ENCODE measurements around the gene USP20. TPM values are rescaled to one million over a fixed set of nuclear protein-coding genes. Genes with fewer than 3 reads are reported as not detected.
"Not testable (repeated sequence)": the region's sequence is repeated elsewhere in the genome, so short reads cannot be mapped to it uniquely, and the experiment has no call there.

Gene USP20
- total RNA-seq, 1 experiment from 2014 or later, result 22.1 TPM

DNA sequence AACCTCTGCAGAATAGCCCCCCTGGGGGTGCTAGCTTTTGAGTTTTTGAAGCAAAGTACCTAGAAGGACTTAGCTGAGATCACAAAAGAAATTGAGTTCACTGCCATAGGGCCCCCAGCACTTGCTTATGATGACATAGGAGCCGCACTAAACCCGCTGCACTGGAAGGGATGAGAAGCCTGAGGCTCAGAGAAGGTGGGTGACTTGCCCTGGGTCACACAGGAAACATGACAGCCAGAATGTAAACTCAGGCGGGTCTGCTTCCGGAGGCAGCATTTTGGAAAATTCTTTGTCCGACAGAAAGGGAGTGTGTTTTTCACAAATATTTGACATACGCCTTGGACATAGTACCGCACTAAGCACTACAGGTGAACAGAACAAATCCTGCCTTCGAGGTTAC is 40.7 kb upstream of the USP20 start:
- Histone ChIP-seq H3K4me1 (replicated peaks; ENCODE audit: insufficient read depth) (no peaks in the 10 kb centered on the region), H3K27ac (no peak overlapping the region), H4K20me1 (ENCODE audit: insufficient read depth) (no peaks in the 10 kb centered on the region), H3F3A (ENCODE audit: insufficient read depth, low read depth) (peaks cover 22% of the 10 kb centered on the region; the same call in 1 of the 2 replicates), H3K79me2 (ENCODE audit: low read depth) (no peaks in the 10 kb centered on the region), H3K4me3 (no peak overlapping the region), H3K4me2 (no peak overlapping the region), H3K9me2 (ENCODE audit: insufficient read depth) (no peaks in the 10 kb centered on the region), H3K36me3 (ENCODE audit: low read depth) (no peaks in the 10 kb centered on the region), H3K9me3 (ENCODE audit: insufficient read depth, low read depth) (no peaks in the 10 kb centered on the region), H2AFZ (no peak overlapping the region), H3K27me3 (ENCODE audit: insufficient read depth, low read depth) (0 out of 2 replicates have a peak, but pooled peaks cover 20% of the 10 kb centered on the region)
- DNase-seq, result no peak
- BruUV-seq (replicated peaks), result no TSS peak
- ChIA-PET POLR2A (ENCODE audit: unreplicated experiment) (no interaction called here), CTCF (no interaction called here)
- TF ChIP-seq EZH2 (IDR thresholded peaks at IDR 0.05; ENCODE audit: low read depth), result no peak
- TF ChIP-seq, protein P1, sequence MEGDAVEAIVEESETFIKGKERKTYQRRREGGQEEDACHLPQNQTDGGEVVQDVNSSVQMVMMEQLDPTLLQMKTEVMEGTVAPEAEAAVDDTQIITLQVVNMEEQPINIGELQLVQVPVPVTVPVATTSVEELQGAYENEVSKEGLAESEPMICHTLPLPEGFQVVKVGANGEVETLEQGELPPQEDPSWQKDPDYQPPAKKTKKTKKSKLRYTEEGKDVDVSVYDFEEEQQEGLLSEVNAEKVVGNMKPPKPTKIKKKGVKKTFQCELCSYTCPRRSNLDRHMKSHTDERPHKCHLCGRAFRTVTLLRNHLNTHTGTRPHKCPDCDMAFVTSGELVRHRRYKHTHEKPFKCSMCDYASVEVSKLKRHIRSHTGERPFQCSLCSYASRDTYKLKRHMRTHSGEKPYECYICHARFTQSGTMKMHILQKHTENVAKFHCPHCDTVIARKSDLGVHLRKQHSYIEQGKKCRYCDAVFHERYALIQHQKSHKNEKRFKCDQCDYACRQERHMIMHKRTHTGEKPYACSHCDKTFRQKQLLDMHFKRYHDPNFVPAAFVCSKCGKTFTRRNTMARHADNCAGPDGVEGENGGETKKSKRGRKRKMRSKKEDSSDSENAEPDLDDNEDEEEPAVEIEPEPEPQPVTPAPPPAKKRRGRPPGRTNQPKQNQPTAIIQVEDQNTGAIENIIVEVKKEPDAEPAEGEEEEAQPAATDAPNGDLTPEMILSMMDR (conservative IDR thresholded peaks at IDR 0.05), result no peak
- intact Hi-C loops (cut with micrococcal nuclease; ENCODE audit: unreplicated experiment), result loop anchor here (5.0 kb wide), 1 partner anchor 662 kb away; no protein-coding TSS in a partner anchor

DNA sequence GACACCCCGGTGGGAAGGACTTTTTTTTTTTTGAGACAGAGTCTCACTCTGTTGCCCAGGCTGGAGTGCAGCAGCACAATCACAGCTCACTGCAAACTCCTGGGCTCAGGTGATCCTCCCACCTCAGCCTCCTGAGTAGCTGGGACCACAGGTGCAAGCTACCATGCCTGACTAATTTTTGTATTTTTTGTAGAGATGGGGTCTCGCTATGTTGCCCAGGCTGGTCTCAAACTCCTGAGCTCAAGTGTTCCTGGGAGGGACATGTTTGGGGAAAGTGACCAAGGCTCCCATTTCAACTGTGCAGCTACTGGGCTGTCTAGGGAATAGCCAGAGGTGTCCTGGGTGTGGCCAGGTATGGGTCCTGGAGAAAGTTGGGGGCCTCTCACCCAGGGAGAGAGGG is 39.2 kb upstream of the USP20 start:
- H3K36me3 ChIP-seq (ENCODE audit: low read depth); H3K27ac ChIP-seq; H4K20me1 ChIP-seq (ENCODE audit: insufficient read depth); H3K4me2 ChIP-seq; CTCF ChIA-PET; H3K79me2 ChIP-seq (ENCODE audit: low read depth); intact Hi-C loops (cut with micrococcal nuclease; ENCODE audit: unreplicated experiment); H3K9me2 ChIP-seq (ENCODE audit: insufficient read depth); H3K9me3 ChIP-seq (ENCODE audit: insufficient read depth, low read depth); H2AFZ ChIP-seq; H3K4me1 ChIP-seq (replicated peaks; ENCODE audit: insufficient read depth); BruUV-seq (replicated peaks); DNase-seq; H3K4me3 ChIP-seq: not testable (repeated sequence)
- POLR2A ChIA-PET (ENCODE audit: unreplicated experiment), result interaction anchor here (0.6 kb wide), 1 partner anchor 25 kb away, joined by 3 read pairs; no protein-coding TSS in a partner anchor
- H3F3A ChIP-seq (ENCODE audit: insufficient read depth, low read depth), result peaks cover 18% of the 10 kb centered on the region; the same call in 1 of the 2 replicates
- 0 out of 2 replicates have a peak, but pooled peaks cover 20% of the 10 kb centered on the region for H3K27me3 ChIP-seq (ENCODE audit: insufficient read depth, low read depth)

DNA sequence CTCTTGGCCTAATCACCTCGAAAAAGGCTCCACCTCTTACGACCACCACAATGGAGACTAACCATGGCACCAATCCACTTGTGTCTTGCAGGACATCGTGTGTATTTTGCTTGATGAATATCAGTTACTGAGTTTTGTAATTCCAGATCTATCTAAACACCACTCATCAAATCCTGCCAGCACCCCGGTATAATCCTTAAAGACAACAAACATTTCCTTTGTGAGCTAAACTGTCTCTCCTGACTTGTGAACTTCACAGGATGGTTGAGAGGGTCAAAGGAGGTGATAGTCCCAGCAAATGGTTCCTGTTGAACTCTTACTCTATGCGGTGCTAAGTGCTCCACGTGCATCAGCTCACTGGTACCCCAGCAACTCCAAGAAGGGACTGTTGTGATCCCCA is 36.3 kb upstream of the USP20 start:
- CTCF ChIA-PET, result interaction anchor here (0.6 kb wide), 1 partner anchor 34 kb away, joined by 3 read pairs; no protein-coding TSS in a partner anchor
- no peak overlapping the region for H2AFZ ChIP-seq
- peaks cover 23% of the 10 kb centered on the region; the same call in 1 of the 2 replicates for H3F3A ChIP-seq (ENCODE audit: insufficient read depth, low read depth)
- no TSS peak for BruUV-seq (replicated peaks)
- H3K36me3 ChIP-seq (ENCODE audit: low read depth), result no peaks in the 10 kb centered on the region
- peaks cover 5% of the 10 kb centered on the region for H3K79me2 ChIP-seq (ENCODE audit: low read depth)
- H3K9me2 ChIP-seq (ENCODE audit: insufficient read depth), result no peaks in the 10 kb centered on the region
- DNase-seq, result no peak
- no peak for TF ChIP-seq EZH2 (IDR thresholded peaks at IDR 0.05; ENCODE audit: low read depth)
- TF ChIP-seq, protein P1 (conservative IDR thresholded peaks at IDR 0.05), result no peak
- no peaks in the 10 kb centered on the region for H3K9me3 ChIP-seq (ENCODE audit: insufficient read depth, low read depth)
- no peak overlapping the region for H3K27ac ChIP-seq
- H3K4me1 ChIP-seq (replicated peaks; ENCODE audit: insufficient read depth), result peaks cover 2% of the 10 kb centered on the region
- no peaks in the 10 kb centered on the region for H4K20me1 ChIP-seq (ENCODE audit: insufficient read depth)
- H3K4me2 ChIP-seq, result no peak overlapping the region
- H3K4me3 ChIP-seq, result no peak overlapping the region
- intact Hi-C loops (cut with micrococcal nuclease; ENCODE audit: unreplicated experiment), result no loop called here
- POLR2A ChIA-PET (ENCODE audit: unreplicated experiment), result no interaction called here
- 0 out of 2 replicates have a peak, but pooled peaks cover 7% of the 10 kb centered on the region for H3K27me3 ChIP-seq (ENCODE audit: insufficient read depth, low read depth)

DNA sequence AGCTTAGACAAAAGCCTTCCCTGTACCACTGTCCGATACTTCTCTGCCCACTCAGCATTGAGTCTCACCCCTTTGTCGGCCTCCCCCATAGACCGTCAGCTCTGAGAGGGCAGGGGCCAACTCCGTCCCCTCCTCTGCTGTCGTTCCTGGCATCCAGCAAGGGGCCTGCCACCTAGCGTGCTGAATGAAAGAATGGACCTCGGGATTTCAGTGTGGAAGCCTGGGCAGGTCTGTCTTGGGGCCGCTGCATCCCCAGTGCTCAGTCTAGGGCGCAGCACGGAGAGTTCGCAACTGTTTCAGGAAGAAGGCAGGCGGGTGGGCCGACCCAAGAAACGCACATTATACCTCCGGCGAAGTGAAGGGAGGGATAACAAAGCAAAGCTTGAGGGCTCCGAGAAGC is 33.8 kb upstream of the USP20 start:
- POLR2A ChIA-PET (ENCODE audit: unreplicated experiment), result no interaction called here
- no TSS peak for BruUV-seq (replicated peaks)
- Histone ChIP-seq H2AFZ (no peak overlapping the region), H3K4me1 (replicated peaks; ENCODE audit: insufficient read depth) (peaks cover 7% of the 10 kb centered on the region), H3K9me2 (ENCODE audit: insufficient read depth) (no peaks in the 10 kb centered on the region), H3K27ac (no peak overlapping the region), H3K36me3 (ENCODE audit: low read depth) (no peaks in the 10 kb centered on the region), H3K4me2 (no peak overlapping the region), H3F3A (ENCODE audit: insufficient read depth, low read depth) (peaks cover 25% of the 10 kb centered on the region; the same call in 1 of the 2 replicates), H3K4me3 (no peak overlapping the region), H3K27me3 (ENCODE audit: insufficient read depth, low read depth) (no peaks in the 10 kb centered on the region), H3K9me3 (ENCODE audit: insufficient read depth, low read depth) (no peaks in the 10 kb centered on the region), H4K20me1 (ENCODE audit: insufficient read depth) (no peaks in the 10 kb centered on the region), H3K79me2 (ENCODE audit: low read depth) (peaks cover 11% of the 10 kb centered on the region)
- no peak for TF ChIP-seq EZH2 (IDR thresholded peaks at IDR 0.05; ENCODE audit: low read depth)
- TF ChIP-seq, protein P1 (conservative IDR thresholded peaks at IDR 0.05), result no peak
- intact Hi-C loops (cut with micrococcal nuclease; ENCODE audit: unreplicated experiment), result no loop called here
- DNase-seq, result no peak
- CTCF ChIA-PET, result no interaction called here

Measured in PC-9 (cell line).